Common myeloid progenitor, CD34-positive (primary cell): Measurements from ENCODE around the gene DEFB113.

Experiments used
- CTCF ChIA-PET: fragments of 350-600 bp; sonication (Branson Sonifier 250); formaldehyde crosslinking; loops from one replicate; lab custom pipeline; 2021; ENCODE audit warnings: antibody characterized with exemption; lab: Charles Lee
- POLR2A ChIA-PET: fragments of 350-600 bp; sonication (Branson Sonifier 250); formaldehyde crosslinking; loops from one replicate; lab custom pipeline; 2021; ENCODE audit warnings: antibody characterized with exemption; lab: Charles Lee
- DNase-seq, 3 donors: peaks; one replicate each; pipeline versions ENCODE4 v3.0.0 to v3.0.0-alpha.2; 2013
- H3K27ac ChIP-seq, 2 experiments: 1 replicate in 1 of 2; 2 replicates in 1 of 2; pipeline ENCODE4 v1.7.0; 2013; ENCODE audit warnings: inconsistent platforms in 2 of 2, low read length in 2 of 2, mild to moderate bottlenecking in 2 of 2, low read depth in 1 of 2, moderate library complexity in 1 of 2; ENCODE audit not compliant: severe bottlenecking in 2 of 2, insufficient read depth in 1 of 2, poor library complexity in 1 of 2
- H3K27me3 ChIP-seq, 5 experiments: replicated peaks in 2 of 5; 1 replicate in 3 of 5; 2 replicates in 2 of 5; pipeline versions ENCODE4 v1.6.1 to v1.7.0; 2013; ENCODE audit warnings: low read length in 4 of 5, mild to moderate bottlenecking in 2 of 5, moderate library complexity in 2 of 5, inconsistent platforms in 1 of 5; ENCODE audit not compliant: insufficient read depth in 5 of 5, control insufficient read depth in 4 of 5
- H3K36me3 ChIP-seq, 4 experiments: 1 replicate in 2 of 4; 2 replicates in 2 of 4; pipeline versions ENCODE4 v1.6.1 to v1.7.0; 2013; ENCODE audit warnings: low read length in 3 of 4, control low read depth in 1 of 4, mild to moderate bottlenecking in 1 of 4; ENCODE audit not compliant: control insufficient read depth in 4 of 4, insufficient read depth in 4 of 4
- H3K4me1 ChIP-seq, 4 experiments: 1 replicate in 3 of 4; 2 replicates in 1 of 4; pipeline versions ENCODE4 v1.6.1 to v1.7.1; 2013; ENCODE audit warnings: low read length in 3 of 4, mild to moderate bottlenecking in 3 of 4, control low read depth in 1 of 4, inconsistent platforms in 1 of 4, moderate library complexity in 1 of 4; ENCODE audit not compliant: control insufficient read depth in 4 of 4, insufficient read depth in 4 of 4; ENCODE audit errors: control extremely low read depth in 1 of 4
- H3K4me3 ChIP-seq, 7 experiments: 1 replicate in 4 of 7; 2 replicates in 3 of 7; pipeline versions ENCODE4 v1.5.1 to v1.7.0; 2013; ENCODE audit warnings: mild to moderate bottlenecking in 7 of 7, low read length in 6 of 7, moderate library complexity in 6 of 7, inconsistent platforms in 2 of 7, low read depth in 2 of 7, control low read depth in 1 of 7; ENCODE audit not compliant: insufficient read depth in 4 of 7, control insufficient read depth in 1 of 7; ENCODE audit errors: extremely low read depth in 1 of 7
- H3K9me3 ChIP-seq, 5 experiments: 1 replicate in 4 of 5; 2 replicates in 1 of 5; pipeline versions ENCODE4 v1.6.1 to v1.7.1; 2013; ENCODE audit warnings: low read length in 4 of 5, mild to moderate bottlenecking in 2 of 5, inconsistent platforms in 1 of 5, low read depth in 1 of 5, moderate library complexity in 1 of 5; ENCODE audit not compliant: control insufficient read depth in 4 of 5, insufficient read depth in 2 of 5; ENCODE audit errors: control extremely low read depth in 1 of 5
- WGBS: methylation state at CpG from one replicate; pipeline ENCODE4 v1.1.5; 2013; ENCODE audit not compliant: insufficient coverage; 5-methylcytosine and 5-hydroxymethylcytosine counted together

Gene DEFB113

DNA sequence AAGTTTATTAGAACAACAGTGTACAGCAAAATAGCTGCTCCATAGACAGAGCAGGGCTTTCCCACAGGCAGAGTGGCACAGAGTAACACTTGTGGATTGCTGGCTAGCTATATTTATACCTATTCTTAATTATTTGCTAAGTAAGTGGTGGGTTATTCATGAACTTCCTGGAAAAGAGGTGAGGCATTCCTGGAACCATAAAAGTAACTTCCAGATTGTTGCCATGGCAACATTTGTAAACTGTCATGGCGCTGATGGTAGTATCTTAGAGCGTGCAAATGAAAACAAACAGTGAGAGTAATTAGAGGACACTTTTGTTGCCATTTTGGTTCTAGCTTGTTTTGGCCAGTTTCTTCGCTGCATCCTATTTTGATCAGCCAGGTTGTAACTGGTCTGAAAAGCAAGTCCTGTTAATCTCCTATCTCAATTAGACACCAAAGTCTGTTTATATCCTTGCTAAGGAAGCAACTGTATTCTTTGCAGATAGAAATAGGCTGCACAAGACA is 29.4 kb downstream of the DEFB113 start:
- WGBS = 100% methylated on average over 3 of the region's 3 CpGs
- Histone ChIP-seq H3K9me3 (no peaks in the 10 kb centered on the region), H3K36me3 (no peaks in the 10 kb centered on the region), H3K4me3 (no peak overlapping the region), H3K27ac (peak overlapping the region in 1 of 2 experiments; percentile 5), H3K27me3 (no peaks in the 10 kb centered on the region), H3K4me1 (no peaks in the 10 kb centered on the region)
- CTCF ChIA-PET = no interaction called here
- no peak for DNase-seq
- POLR2A ChIA-PET = no interaction called here

DNA sequence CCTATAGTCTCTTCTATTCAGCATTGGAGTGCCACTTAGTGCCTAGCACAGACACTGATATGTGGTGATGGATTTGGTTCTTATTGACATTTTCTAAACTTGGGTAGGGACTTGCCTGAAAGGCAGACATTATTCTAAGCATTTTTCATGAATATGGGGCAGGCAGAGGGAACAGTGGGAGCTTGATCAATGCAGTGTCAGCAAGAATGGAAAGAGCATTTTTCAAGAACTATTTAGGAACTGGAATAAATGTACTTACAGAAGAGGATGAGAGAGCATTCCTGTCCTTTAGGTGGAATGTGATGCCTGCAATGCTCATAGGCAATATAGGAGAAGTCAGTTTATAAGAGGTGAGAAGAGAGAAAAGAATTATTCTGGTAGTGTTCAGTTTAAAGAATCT is 31.6 kb downstream of the DEFB113 start:
- Histone ChIP-seq H3K4me3 (no peak overlapping the region), H3K36me3 (no peaks in the 10 kb centered on the region), H3K4me1 (no peaks in the 10 kb centered on the region), H3K9me3 (no peaks in the 10 kb centered on the region), H3K27ac (no peak overlapping the region), H3K27me3 (no peaks in the 10 kb centered on the region)
- DNase-seq = no peak
- CTCF ChIA-PET = no interaction called here
- POLR2A ChIA-PET = no interaction called here

DNA sequence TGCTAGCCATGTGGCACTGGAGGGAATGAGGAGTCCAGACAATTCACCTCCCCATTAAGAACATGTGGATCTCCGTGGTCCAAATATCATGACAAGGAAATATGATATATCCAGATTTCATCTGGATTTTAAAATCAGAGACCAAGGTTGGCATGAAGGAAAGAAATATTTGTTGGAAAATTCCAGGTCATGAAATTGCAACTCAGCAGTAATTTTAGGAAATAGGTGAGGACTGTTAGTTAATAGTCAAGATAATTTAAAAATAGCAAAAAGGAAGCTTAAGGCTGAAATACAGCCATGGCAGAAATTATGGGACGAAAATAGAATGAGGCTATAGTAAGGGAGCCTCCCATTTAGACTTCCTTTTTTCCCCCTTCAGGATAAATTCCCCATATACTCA is 32.4 kb downstream of the DEFB113 start:
- Histone ChIP-seq H3K27me3 (no peaks in the 10 kb centered on the region), H3K4me3 (no peak overlapping the region), H3K27ac (no peak overlapping the region), H3K9me3 (no peaks in the 10 kb centered on the region), H3K4me1 (no peaks in the 10 kb centered on the region), H3K36me3 (no peaks in the 10 kb centered on the region)
- DNase-seq = no peak
- WGBS = no CpG with 5 or more reads among the region's 2 CpGs
- ChIA-PET POLR2A (no interaction called here), CTCF (no interaction called here)

DNA sequence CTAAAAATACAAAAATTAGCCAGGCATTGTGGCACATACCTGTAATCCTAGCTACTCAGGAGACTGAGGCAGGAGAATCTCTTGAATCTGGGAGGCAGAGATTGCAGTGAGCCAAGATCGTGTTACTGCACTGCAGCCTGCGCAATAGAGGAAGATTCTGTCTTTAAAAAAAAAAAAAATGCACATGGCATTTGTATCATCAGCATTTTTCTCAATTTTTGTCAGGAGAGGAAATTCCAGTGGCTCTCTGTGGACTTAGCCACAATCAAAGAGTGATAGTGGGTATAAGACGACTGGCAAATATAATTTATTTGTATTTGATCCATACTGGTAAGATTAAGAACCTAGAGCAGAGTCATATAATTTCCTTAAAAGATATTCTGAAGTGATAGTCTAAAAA is 34.0 kb downstream of the DEFB113 start:
- H3K9me3 ChIP-seq = no peaks in the 10 kb centered on the region
- POLR2A ChIA-PET = no interaction called here
- no peak for DNase-seq
- H3K27ac ChIP-seq = no peak overlapping the region
- no peaks in the 10 kb centered on the region for H3K36me3 ChIP-seq
- WGBS = 90% methylated on average over 3 of the region's 3 CpGs
- H3K4me3 ChIP-seq = no peak overlapping the region
- no peaks in the 10 kb centered on the region for H3K4me1 ChIP-seq
- CTCF ChIA-PET = no interaction called here
- no peaks in the 10 kb centered on the region for H3K27me3 ChIP-seq

DNA sequence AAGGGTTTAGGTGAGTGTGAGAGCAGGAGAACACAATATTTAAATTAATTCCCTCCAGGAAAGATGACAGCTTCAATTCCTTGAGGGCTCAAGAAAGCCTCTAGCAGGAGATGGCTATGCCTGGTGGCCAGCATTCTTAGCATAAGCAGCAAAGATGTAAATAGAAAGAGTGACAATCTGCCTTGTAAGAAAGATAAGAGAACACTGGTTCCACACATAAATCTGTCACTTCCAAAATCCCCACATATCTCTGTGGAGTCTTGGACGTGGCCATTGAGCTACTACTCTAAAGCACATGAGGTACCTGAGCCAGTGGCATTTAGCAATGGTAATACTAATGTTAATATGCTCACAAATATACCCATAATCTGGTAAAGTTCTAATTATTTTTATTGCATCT is 34.7 kb downstream of the DEFB113 start:
- Histone ChIP-seq H3K4me1 (no peaks in the 10 kb centered on the region), H3K36me3 (no peaks in the 10 kb centered on the region), H3K27ac (no peak overlapping the region), H3K9me3 (no peaks in the 10 kb centered on the region), H3K4me3 (no peak overlapping the region), H3K27me3 (no peaks in the 10 kb centered on the region)
- no peak for DNase-seq
- CTCF ChIA-PET = no interaction called here
- WGBS = no CpG with 5 or more reads among the region's 1 CpG
- POLR2A ChIA-PET = no interaction called here

DNA sequence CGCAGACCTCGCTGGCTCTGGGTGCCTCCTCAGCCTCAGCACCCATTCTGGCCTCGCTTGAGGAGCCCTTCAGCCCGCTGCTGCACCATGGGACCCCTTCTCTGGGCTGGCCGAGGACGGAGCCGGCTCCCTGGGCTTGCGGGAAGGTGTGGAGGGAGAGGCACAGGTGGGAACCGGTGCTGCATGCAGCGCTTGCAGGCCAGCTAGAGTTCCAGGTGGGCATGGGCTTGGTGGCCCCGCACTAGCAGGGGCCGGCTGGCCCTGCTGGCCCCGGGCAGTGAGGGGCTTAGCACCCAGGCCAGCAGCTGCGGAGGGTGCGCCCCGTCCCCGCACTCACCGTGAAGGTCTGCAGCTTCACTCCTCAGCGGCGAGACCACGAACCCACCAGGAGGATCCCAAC is 35.9 kb downstream of the DEFB113 start:
- ChIA-PET POLR2A (no interaction called here), CTCF (no interaction called here)
- no peak for DNase-seq
- H3K27me3 ChIP-seq = no peaks in the 10 kb centered on the region
- no peak overlapping the region for H3K27ac ChIP-seq
- H3K36me3 ChIP-seq = no peaks in the 10 kb centered on the region
- H3K9me3 ChIP-seq = no peaks in the 10 kb centered on the region
- H3K4me1 ChIP-seq = no peaks in the 10 kb centered on the region
- no peak overlapping the region for H3K4me3 ChIP-seq
- WGBS = 98% methylated on average over 18 of the region's 21 CpGs

DNA sequence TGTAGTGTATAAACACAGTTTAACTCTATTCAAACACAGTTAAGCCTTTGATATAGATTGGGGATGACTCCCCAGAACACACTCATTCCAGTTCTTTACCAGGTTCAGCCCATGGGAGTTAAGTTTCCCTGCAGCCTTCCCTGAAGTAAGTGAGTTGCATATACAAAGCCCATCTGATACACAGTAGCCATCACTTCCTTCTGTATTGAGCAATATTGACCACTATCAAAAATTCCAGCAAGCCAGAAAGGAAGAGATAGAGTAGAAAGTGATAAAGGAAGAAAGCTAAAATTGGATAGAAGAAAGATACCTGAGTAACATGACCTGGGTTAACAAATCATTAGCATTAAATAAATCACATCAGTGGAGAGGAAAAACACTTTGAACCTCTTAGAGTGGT is 40.1 kb downstream of the DEFB113 start:
- ChIA-PET CTCF (no interaction called here), POLR2A (no interaction called here)
- Histone ChIP-seq H3K27ac (no peak overlapping the region), H3K36me3 (no peaks in the 10 kb centered on the region), H3K27me3 (no peaks in the 10 kb centered on the region), H3K4me1 (no peaks in the 10 kb centered on the region), H3K9me3 (peaks cover 0 to 3% (median 0%) of the 10 kb centered on the region in 5 experiments), H3K4me3 (no peak overlapping the region)
- no peak for DNase-seq
